WTC11 (cell line): ENCODE results near the gene MYOD1.

Experiments used
- ATF1 ChIP-seq: sonication (generic); formaldehyde crosslinking; IDR thresholded peaks from 2 replicates; pipeline ENCODE4 v1.8.1; 2023; ENCODE audit warnings: mild to moderate bottlenecking, moderate library complexity, missing genetic modification reagents
- CREB1 ChIP-seq: sonication (generic); formaldehyde crosslinking; IDR thresholded peaks from 2 replicates; pipeline ENCODE4 v1.8.0; 2023; ENCODE audit warnings: mild to moderate bottlenecking, missing genetic modification reagents
- FOXJ3 ChIP-seq: sonication (generic); formaldehyde crosslinking; IDR thresholded peaks from 2 replicates; pipeline ENCODE4 v1.9.0; 2021; ENCODE audit warnings: missing genetic modification reagents, mild to moderate bottlenecking, borderline replicate concordance
- FOXK1 ChIP-seq: sonication (generic); formaldehyde crosslinking; IDR thresholded peaks from 2 replicates; pipeline ENCODE4 v1.8.0; 2022; ENCODE audit warnings: mild to moderate bottlenecking, moderate library complexity, missing genetic modification reagents
- JUN ChIP-seq: sonication (generic); formaldehyde crosslinking; IDR thresholded peaks from 2 replicates; pipeline ENCODE4 v1.8.0; 2023; ENCODE audit warnings: mild to moderate bottlenecking, missing genetic modification reagents
- KAT7 ChIP-seq: sonication (generic); formaldehyde crosslinking; IDR thresholded peaks from 2 replicates; pipeline ENCODE4 v1.8.1; 2023; ENCODE audit warnings: missing genetic modification reagents, mild to moderate bottlenecking, borderline replicate concordance
- ZNF396 ChIP-seq: fragments of 250-450 bp; sonication (Bioruptor Pico); IDR thresholded peaks from 2 replicates; pipeline ENCODE4 v1.8.0; 2021; ENCODE audit warnings: mild to moderate bottlenecking, moderate library complexity, borderline replicate concordance
- TF ChIP-seq, protein P1 (sequence below): fragments of 200-600 bp; IDR thresholded peaks from 2 replicates; pipeline ENCODE4 v1.8.0; 2022; ENCODE audit warnings: antibody characterized with exemption

DNA sequence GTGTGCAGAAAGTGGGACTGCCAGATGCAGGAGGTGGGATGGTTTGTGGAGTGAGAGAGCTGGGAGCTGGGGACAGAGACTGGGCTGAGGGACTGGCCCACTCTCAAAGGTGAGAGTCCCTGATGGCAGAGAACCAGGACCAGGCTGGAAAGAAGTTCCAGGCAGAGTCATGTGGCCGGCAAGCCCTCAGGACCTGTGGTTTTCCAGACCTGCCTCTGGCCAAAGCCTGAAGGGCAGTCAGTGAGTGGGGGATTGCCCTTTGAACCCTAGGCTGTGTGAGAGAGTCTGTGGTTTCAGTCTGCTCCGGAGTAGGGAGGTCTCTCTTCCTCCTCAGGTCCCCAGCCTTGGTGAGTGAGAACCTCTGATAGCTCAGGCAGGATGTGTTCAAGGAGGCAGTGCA is 32.2 kb downstream of the MYOD1 start:
- TF ChIP-seq KAT7 (CRISPR knock-in tag) (no peak), FOXK1 (CRISPR knock-in tag) (no peak), JUN (CRISPR knock-in tag) (no peak), ATF1 (CRISPR knock-in tag) (no peak), CREB1 (CRISPR knock-in tag) (no peak), ZNF396 (CRISPR knock-in tag) (no peak), FOXJ3 (CRISPR knock-in tag) (no peak)
- TF ChIP-seq, protein P1, sequence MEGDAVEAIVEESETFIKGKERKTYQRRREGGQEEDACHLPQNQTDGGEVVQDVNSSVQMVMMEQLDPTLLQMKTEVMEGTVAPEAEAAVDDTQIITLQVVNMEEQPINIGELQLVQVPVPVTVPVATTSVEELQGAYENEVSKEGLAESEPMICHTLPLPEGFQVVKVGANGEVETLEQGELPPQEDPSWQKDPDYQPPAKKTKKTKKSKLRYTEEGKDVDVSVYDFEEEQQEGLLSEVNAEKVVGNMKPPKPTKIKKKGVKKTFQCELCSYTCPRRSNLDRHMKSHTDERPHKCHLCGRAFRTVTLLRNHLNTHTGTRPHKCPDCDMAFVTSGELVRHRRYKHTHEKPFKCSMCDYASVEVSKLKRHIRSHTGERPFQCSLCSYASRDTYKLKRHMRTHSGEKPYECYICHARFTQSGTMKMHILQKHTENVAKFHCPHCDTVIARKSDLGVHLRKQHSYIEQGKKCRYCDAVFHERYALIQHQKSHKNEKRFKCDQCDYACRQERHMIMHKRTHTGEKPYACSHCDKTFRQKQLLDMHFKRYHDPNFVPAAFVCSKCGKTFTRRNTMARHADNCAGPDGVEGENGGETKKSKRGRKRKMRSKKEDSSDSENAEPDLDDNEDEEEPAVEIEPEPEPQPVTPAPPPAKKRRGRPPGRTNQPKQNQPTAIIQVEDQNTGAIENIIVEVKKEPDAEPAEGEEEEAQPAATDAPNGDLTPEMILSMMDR = no peak
